AG04449 (cell line): ENCODE measurements around the gene ZMIZ1.

Experiments used
- CTCF ChIA-PET: fragments of 350-600 bp; formaldehyde crosslinking; extraction: SDS; loops from one replicate; lab custom pipeline; 2021; ENCODE audit warnings: antibody characterized with exemption; lab: Yijun Ruan, JAX
- POLR2A ChIA-PET: fragments of 400-600, 350-600 bp; formaldehyde crosslinking; extraction: SDS; loops from one replicate; lab custom pipeline; 2020; ENCODE audit warnings: antibody characterized with exemption, inconsistent platforms; lab: Yijun Ruan, JAX
- DNase-seq: peaks from one replicate; pipeline ENCODE4 v3.0.0-alpha.2; 2010; ENCODE audit warnings: low read depth, low spot score
- H3K4me3 ChIP-seq: 2 replicates; pipeline ENCODE4 v1.5.1; 2011; ENCODE audit warnings: low read depth, mild to moderate bottlenecking, control low read depth, low read length
- CTCF ChIP-seq: IDR thresholded peaks from one replicate; pipeline ENCODE4 v1.5.1; 2011; ENCODE audit warnings: mild to moderate bottlenecking, moderate library complexity, low read length, control low read depth, inconsistent platforms; ENCODE audit not compliant: insufficient read depth; ENCODE audit errors: missing control alignments

Gene ZMIZ1

DNA sequence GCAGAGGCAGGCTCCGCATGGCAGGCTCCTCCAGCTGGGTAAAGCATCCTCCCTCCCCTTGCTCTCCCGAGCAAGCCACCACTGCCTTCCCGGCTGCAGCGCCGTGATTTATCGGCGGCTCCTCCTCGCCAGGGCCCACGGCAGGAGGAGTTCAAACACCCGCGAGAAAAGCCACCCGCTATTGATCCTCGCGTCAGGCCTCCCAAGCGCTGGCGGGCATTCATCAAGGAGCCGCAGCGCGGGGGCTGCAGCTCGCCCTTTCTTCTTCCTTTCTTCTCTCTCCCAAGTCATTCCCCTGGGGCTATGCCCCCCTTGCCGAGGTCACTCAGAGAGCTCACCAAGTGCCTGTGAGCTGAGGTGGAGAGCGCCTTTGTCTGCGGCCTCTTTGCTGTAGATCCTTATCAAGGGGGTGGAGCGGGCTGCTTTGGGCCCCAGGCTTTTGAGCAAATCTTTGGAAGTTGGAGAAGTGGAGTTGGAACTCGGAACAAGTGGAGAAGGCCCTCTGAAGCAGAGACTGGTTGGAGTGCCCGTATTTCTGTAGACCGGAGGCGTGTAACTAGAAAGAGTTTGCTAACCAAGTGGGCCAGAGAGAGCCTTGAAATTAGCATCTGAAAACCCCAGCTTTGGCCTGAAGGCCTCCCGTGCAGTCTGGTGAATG lies 171.3 kb downstream of the ZMIZ1 start:
- peak overlapping the region; percentile 1; the same call in 1 of the 2 replicates for H3K4me3 ChIP-seq
- DNase-seq: no peak
- TF ChIP-seq CTCF: no peak
- ChIA-PET CTCF (no interaction called here), POLR2A (interaction anchor here (0.6 to 0.7 kb wide), 2 partner anchors 438 to 744 kb away, joined by 3 to 7 read pairs; no protein-coding TSS in a partner anchor)

DNA sequence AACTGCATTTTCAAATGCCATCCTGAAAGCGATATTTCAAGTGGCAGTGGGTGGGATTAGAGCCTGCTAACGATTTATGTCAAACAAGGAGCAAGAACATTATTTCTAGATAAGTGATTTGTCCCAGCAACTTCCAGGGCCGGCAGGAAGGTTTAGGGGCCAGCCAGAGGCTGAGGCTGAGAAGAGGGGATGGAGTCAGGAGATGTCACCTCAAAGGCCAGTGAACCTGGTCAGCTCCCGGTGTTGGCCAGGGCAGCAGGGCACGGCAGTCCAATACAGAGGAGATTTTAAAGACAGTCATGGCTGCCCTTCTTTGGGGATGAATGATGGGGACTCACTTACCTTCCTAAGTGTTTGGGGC lies 172.8 kb downstream of the ZMIZ1 start:
- peak overlapping the region; percentile 52; the same call in 1 of the 2 replicates for H3K4me3 ChIP-seq
- no peak for DNase-seq
- no peak for TF ChIP-seq CTCF
- ChIA-PET CTCF (interaction anchor here (0.6 to 2.5 kb wide), 3 partner anchors 9 to 1194 kb away, joined by 3 to 5 read pairs (median 3); no protein-coding TSS in a partner anchor), POLR2A (interaction anchor here (0.7 kb wide), 1 partner anchor 58 kb away, joined by 4 read pairs; no protein-coding TSS in a partner anchor)

DNA sequence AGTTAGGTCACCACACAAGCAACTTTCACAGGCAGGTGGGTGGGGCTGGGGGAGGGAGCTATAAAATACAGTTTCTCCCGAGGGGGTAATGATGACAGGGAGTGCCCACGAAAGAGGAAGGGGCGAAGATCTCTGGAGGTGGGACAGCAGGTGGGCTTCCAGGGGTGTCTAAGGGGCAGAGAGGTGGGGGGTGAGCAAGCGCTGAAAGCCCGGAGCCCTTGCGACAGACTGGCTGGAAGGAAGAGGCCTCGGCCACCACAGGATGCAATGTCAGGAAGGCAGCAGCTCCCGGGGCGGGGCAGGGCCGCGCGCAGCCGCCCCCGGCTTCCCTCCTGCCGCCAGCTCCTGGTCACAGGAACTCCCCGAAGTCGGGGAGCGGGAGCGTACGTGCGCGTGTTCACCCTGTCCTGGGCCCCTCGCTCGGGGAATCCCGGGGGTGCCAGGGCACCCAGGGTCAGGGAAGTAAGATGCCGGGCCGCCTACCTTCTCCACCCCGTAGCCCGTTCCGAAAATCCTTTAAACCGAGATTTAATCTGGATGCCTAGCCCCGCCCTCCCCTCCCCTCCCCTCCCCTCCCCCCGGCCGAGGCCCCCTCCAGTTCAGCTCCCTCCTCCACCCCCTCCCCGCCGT lies 173.3 kb downstream of the ZMIZ1 start:
- ChIA-PET CTCF (interaction anchor here (0.6 to 2.5 kb wide), 3 partner anchors 10 to 1195 kb away, joined by 3 to 5 read pairs (median 3); no protein-coding TSS in a partner anchor), POLR2A (interaction anchor here (0.7 to 1.0 kb wide), 2 partner anchors 26 to 58 kb away, joined by 3 to 4 read pairs; no protein-coding TSS in a partner anchor)
- DNase-seq: no peak
- TF ChIP-seq CTCF: no peak
- H3K4me3 ChIP-seq: peak overlapping the region; percentile 52

DNA sequence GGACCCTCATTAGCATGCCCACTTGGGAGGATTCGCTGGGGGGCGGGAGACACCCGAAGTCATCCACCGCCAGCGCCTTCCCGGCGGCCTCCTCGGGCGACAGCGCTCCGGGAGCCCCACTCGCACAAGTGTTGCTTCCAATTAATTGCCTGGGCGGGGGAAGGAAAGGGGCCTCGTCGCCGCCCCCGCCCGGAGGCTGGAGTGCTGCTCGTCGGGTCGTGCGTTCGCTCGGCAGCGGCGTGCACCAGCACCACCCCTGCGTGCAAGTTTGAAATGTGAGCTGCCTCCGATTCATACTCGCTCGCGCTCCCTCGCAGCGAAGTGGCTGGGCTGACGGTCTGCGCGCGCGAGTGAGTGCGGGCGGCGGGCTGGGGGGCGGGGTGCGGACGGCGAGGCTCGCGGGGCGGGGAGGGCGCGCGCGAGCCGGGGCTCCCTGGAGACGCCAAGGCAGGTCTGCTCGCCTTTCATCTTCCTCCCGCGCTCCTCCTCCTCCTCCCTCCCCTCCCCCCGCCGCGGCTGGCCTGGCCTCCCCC lies 173.9 kb downstream of the ZMIZ1 start:
- TF ChIP-seq CTCF: no peak
- no peak for DNase-seq
- ChIA-PET CTCF (interaction anchor here (2.5 kb wide), 1 partner anchor 1195 kb away, joined by 5 read pairs; no protein-coding TSS in a partner anchor), POLR2A (interaction anchor here (1.0 kb wide), 1 partner anchor 26 kb away, joined by 3 read pairs; no protein-coding TSS in a partner anchor)
- H3K4me3 ChIP-seq: peak overlapping the region; percentile 52

- no peak for DNase-seq
- H3K4me3 ChIP-seq: peak overlapping the region; percentile 52
- POLR2A ChIA-PET: interaction anchor here (1.0 kb wide), 1 partner anchor 25 kb away, joined by 3 read pairs; no protein-coding TSS in a partner anchor
- CTCF ChIA-PET: interaction anchor here (2.5 kb wide), 1 partner anchor 1196 kb away, joined by 5 read pairs; no protein-coding TSS in a partner anchor
- TF ChIP-seq CTCF: no peak
Measured at GRCh38 chr10:79243181-79244067, 174.7 kb downstream of the ZMIZ1 start.
